Measurements from ENCODE around the gene DHX35. TPM values are rescaled to one million over a fixed set of nuclear protein-coding genes. Genes with fewer than 3 reads are reported as not detected.
"Not testable (repeated sequence)": the region's sequence is repeated elsewhere in the genome, so short reads cannot be mapped to it uniquely, and the experiment has no call there.

Gene DHX35
- total RNA-seq, 4 donors from 2014 or later: 16.1 to 17.9 (median 16.4) TPM

GRCh38 chr20:38957915-38958485 is 4.1 kb upstream of the DHX35 start:
- no peak overlapping the region for H3K27ac ChIP-seq
- intact Hi-C loops (cut with DNase I): no loop called here
- 88 to 92% methylated on average over 8 of the region's 8 CpGs for WGBS, 2 donors

GRCh38 chr20:38960187-38960687 is 1.9 kb upstream of the DHX35 start:
- H3K36me3 ChIP-seq; DNase-seq; H3K27ac ChIP-seq; H3K4me1 ChIP-seq; intact Hi-C loops (cut with DNase I); H3K9me3 ChIP-seq; H3K27me3 ChIP-seq; H3K4me3 ChIP-seq (replicated peaks in 1 of 3): not testable (repeated sequence)
- 82 to 90% methylated on average over 9 of the region's 9 CpGs for WGBS, 2 donors

More at GRCh38 chr20:38957915-38958485, 4.1 kb upstream of the DHX35 start:
- Histone ChIP-seq H3K9me3 (no peaks in the 10 kb centered on the region), H3K27me3 (no peaks in the 10 kb centered on the region), H3K4me3 (replicated peaks in 1 of 3) (no peak overlapping the region), H3K4me1 (peaks cover 3 to 7% of the 10 kb centered on the region in 2 donors), H3K36me3 (no peaks in the 10 kb centered on the region)
- DNase-seq: no peak
- no peak for TF ChIP-seq POLR2A (IDR thresholded peaks at IDR 0.05)
- TF ChIP-seq CTCF (IDR thresholded peaks at IDR 0.05): no peak

- WGBS, 2 donors: 11 to 12% methylated on average over 16 of the region's 16 CpGs
- H3K27ac ChIP-seq: peak overlapping the region in 2 of 3 donors; percentile 55 to 68
- no peak for TF ChIP-seq CTCF (IDR thresholded peaks at IDR 0.05)
- intact Hi-C loops (cut with DNase I): no loop called here
- H3K4me3 ChIP-seq (replicated peaks in 1 of 3): peak overlapping the region in 2 of 3 donors; percentile 67 to 68
- peak in 1 of 2 donors; percentile 21 for DNase-seq
- no peaks in the 10 kb centered on the region for H3K9me3 ChIP-seq
- no peaks in the 10 kb centered on the region for H3K36me3 ChIP-seq
- H3K27me3 ChIP-seq: no peaks in the 10 kb centered on the region
- peaks cover 9 to 10% of the 10 kb centered on the region in 2 donors for H3K4me1 ChIP-seq
These were observed 557 bp upstream of the DHX35 start for GRCh38 chr20:38961530-38962043.

GRCh38 chr20:38962928-38963401 is 821 bp downstream of the DHX35 start:
- H3K9me3 ChIP-seq: no peaks in the 10 kb centered on the region
- no peaks in the 10 kb centered on the region for H3K27me3 ChIP-seq
- H3K4me3 ChIP-seq (replicated peaks in 1 of 3): peak overlapping the region; percentile 68 to 93 (median 85)
- no peaks in the 10 kb centered on the region for H3K36me3 ChIP-seq
- peak overlapping the region in 2 of 3 donors; percentile 68 to 95 for H3K27ac ChIP-seq
- TF ChIP-seq CTCF (IDR thresholded peaks at IDR 0.05): no peak
- no peak for TF ChIP-seq POLR2A (IDR thresholded peaks at IDR 0.05)
- DNase-seq: no peak
- WGBS, 2 donors: 8 to 12% methylated on average over 5 of the region's 5 CpGs
- H3K4me1 ChIP-seq: peaks cover 9 to 10% of the 10 kb centered on the region in 2 donors
- intact Hi-C loops (cut with DNase I): no loop called here

- H3K9me3 ChIP-seq: no peaks in the 10 kb centered on the region
- no peak overlapping the region for H3K27ac ChIP-seq
- intact Hi-C loops (cut with DNase I): no loop called here
- H3K36me3 ChIP-seq: no peaks in the 10 kb centered on the region
- no peaks in the 10 kb centered on the region for H3K27me3 ChIP-seq
- TF ChIP-seq CTCF (IDR thresholded peaks at IDR 0.05) (no peak), POLR2A (IDR thresholded peaks at IDR 0.05) (no peak)
- no peak overlapping the region for H3K4me3 ChIP-seq (replicated peaks in 1 of 3)
- DNase-seq: no peak
- H3K4me1 ChIP-seq: peaks cover 9 to 10% of the 10 kb centered on the region in 2 donors
These were observed 1.6 kb downstream of the DHX35 start for GRCh38 chr20:38963745-38964144.
